HCT116 (cell line): Measurements from ENCODE around the gene CHST9. TPM values are rescaled to one million over a fixed set of nuclear protein-coding genes. Genes with fewer than 3 reads are reported as not detected.

Experiments used
- ATAC-seq: fragments of 200-7000 bp; cut with Tn5 transposase; 2 replicates; pipeline ENCODE4 v1.9.1; 2020; ENCODE audit warnings: mild to moderate bottlenecking, moderate library complexity
- BruUV-seq: library from RNA; stranded (reverse); fragments of 400-500 nt; replicated peaks from 2 replicates; lab custom pipeline; 2021; lab: Mats Ljungman, UMichigan
- CTCF ChIA-PET: fragments of 300-600 bp; sonication (Branson Sonifier 250); formaldehyde crosslinking; loops from one replicate; lab custom pipeline; 2021; ENCODE audit warnings: antibody characterized with exemption; lab: Charles Lee
- POLR2A ChIA-PET: fragments of 300-600, 350-600 bp; sonication (Branson Sonifier 250); formaldehyde crosslinking; loops from one replicate; lab custom pipeline; 2021; ENCODE audit warnings: antibody characterized with exemption; lab: Charles Lee
- RAD21 ChIA-PET, 2 experiments: fragments of 300-600 bp; sonication (Branson Sonifier 250); formaldehyde crosslinking; loops; one replicate each; lab custom pipeline; 2023; ENCODE audit warnings: low total read pairs in 2 of 2; ENCODE audit not compliant: uncharacterized antibody in 2 of 2, unreplicated experiment in 2 of 2, low non-redundant PET in 1 of 2; lab: Charles Lee
- DNase-seq: peaks from one replicate; pipeline ENCODE4 v3.0.0-alpha.2; 2010; ENCODE audit warnings: low read depth, low spot score
- H2AFZ ChIP-seq: fragments of 200-600 bp; shearing (Covaris generic), sonication (generic); 2 replicates; pipeline ENCODE4 v1.6.1; 2017; ENCODE audit warnings: low read depth, mixed run types, mixed read lengths, antibody characterized with exemption, low read length; ENCODE audit not compliant: poor library complexity, severe bottlenecking
- H3K27ac ChIP-seq: 2 replicates; pipeline ENCODE4 v1.5.1; 2012; ENCODE audit warnings: low read depth, low read length
- H3K27me3 ChIP-seq: fragments of 200-600 bp; sonication (generic); 2 replicates; pipeline ENCODE4 v1.6.1; 2016; ENCODE audit warnings: mixed run types, low read length, mixed read lengths; ENCODE audit not compliant: insufficient read depth
- H3K36me3 ChIP-seq, 2 experiments: fragments of 200-500 bp in 1 of 2; fragments of 200-600 bp in 1 of 2; sonication (Bioruptor generic) in 1 of 2; sonication (generic) in 1 of 2; 2 replicates each; pipeline versions ENCODE4 v1.5.1 to v1.6.1; 2014 to 2016; ENCODE audit warnings: low read length in 2 of 2, inconsistent platforms in 1 of 2, mixed read lengths in 1 of 2, mixed run types in 1 of 2; ENCODE audit not compliant: insufficient read depth in 2 of 2, control insufficient read depth in 1 of 2
- H3K4me1 ChIP-seq, 2 experiments: fragments of 200-600 bp in 1 of 2; sonication (generic) in 1 of 2; 2 replicates each; pipeline versions ENCODE4 v1.5.1 to v1.6.1; 2012 to 2017; ENCODE audit warnings: low read length in 2 of 2, inconsistent platforms in 1 of 2, mild to moderate bottlenecking in 1 of 2, mixed read lengths in 1 of 2, mixed run types in 1 of 2, moderate library complexity in 1 of 2; ENCODE audit not compliant: insufficient read depth in 2 of 2, control insufficient read depth in 1 of 2
- H3K4me2 ChIP-seq: fragments of 200-600 bp; sonication (generic); 2 replicates; pipeline ENCODE4 v1.6.1; 2017; ENCODE audit warnings: mixed run types, low read length, mixed read lengths
- H3K4me3 ChIP-seq, 2 experiments: fragments of 200-600 bp in 1 of 2; sonication (generic) in 1 of 2; replicated peaks in 1 of 2; 2 replicates each; pipeline ENCODE4 v1.5.1; 2011 to 2016; ENCODE audit warnings: low read length in 2 of 2, control low read depth in 1 of 2, low read depth in 1 of 2, mild to moderate bottlenecking in 1 of 2, mixed read lengths in 1 of 2, mixed run types in 1 of 2
- H3K79me2 ChIP-seq: fragments of 200-600 bp; sonication (generic); 2 replicates; pipeline ENCODE4 v1.6.1; 2017; ENCODE audit warnings: mild to moderate bottlenecking, mixed run types, low read length, moderate library complexity, mixed read lengths; ENCODE audit not compliant: insufficient read depth
- H3K9ac ChIP-seq: fragments of 200-600 bp; sonication (generic); 2 replicates; pipeline ENCODE4 v1.6.1; 2016; ENCODE audit warnings: low read length, mixed read lengths
- H3K9me2 ChIP-seq: fragments of 200-600 bp; sonication (generic), shearing (Covaris generic); 2 replicates; pipeline ENCODE4 v1.6.1; 2017; ENCODE audit warnings: mixed run types, mild to moderate bottlenecking, moderate library complexity; ENCODE audit not compliant: insufficient read depth
- H3K9me3 ChIP-seq, 2 experiments: fragments of 200-500 bp in 1 of 2; fragments of 200-600 bp in 1 of 2; sonication (Bioruptor generic) in 1 of 2; sonication (generic) in 1 of 2; 2 replicates each; pipeline ENCODE4 v1.6.1; 2014 to 2017; ENCODE audit warnings: low read length in 2 of 2, mixed read lengths in 2 of 2, inconsistent platforms in 1 of 2, low read depth in 1 of 2, mild to moderate bottlenecking in 1 of 2, mixed run types in 1 of 2, moderate library complexity in 1 of 2; ENCODE audit not compliant: control insufficient read depth in 1 of 2, insufficient read depth in 1 of 2
- H4K20me1 ChIP-seq: fragments of 200-600 bp; sonication (generic), shearing (Covaris generic); 2 replicates; pipeline ENCODE4 v1.6.1; 2017; ENCODE audit warnings: mixed run types, mild to moderate bottlenecking, moderate library complexity; ENCODE audit not compliant: insufficient read depth
- ATF3 ChIP-seq: IDR thresholded peaks from 2 replicates; pipeline ENCODE4 v1.6.1; 2012
- EGR1 ChIP-seq: IDR thresholded peaks from 2 replicates; pipeline ENCODE4 v1.6.1; 2012; ENCODE audit warnings: low read depth
- FOSL1 ChIP-seq: IDR thresholded peaks from 2 replicates; pipeline ENCODE4 v1.6.1; 2012; ENCODE audit warnings: low read depth
- JUND ChIP-seq: IDR thresholded peaks from 2 replicates; pipeline ENCODE4 v1.6.1; 2012
- MAX ChIP-seq: IDR thresholded peaks from 2 replicates; pipeline ENCODE4 v1.6.1; 2012
- RAD21 ChIP-seq: IDR thresholded peaks from 2 replicates; pipeline ENCODE4 v1.6.1; 2012; ENCODE audit warnings: low read depth, mild to moderate bottlenecking
- SP1 ChIP-seq: IDR thresholded peaks from 2 replicates; pipeline ENCODE4 v1.6.1; 2012; ENCODE audit warnings: low read depth
- SRF ChIP-seq: IDR thresholded peaks from 2 replicates; pipeline ENCODE4 v1.6.1; 2012; ENCODE audit warnings: low read depth
- TCF7L2 ChIP-seq: IDR thresholded peaks from 2 replicates; pipeline ENCODE4 v1.7.0; 2011; ENCODE audit warnings: borderline replicate concordance, inconsistent platforms; ENCODE audit not compliant: insufficient read depth, insufficient read length; ENCODE audit errors: extremely low read depth
- ZNF274 ChIP-seq: fragments of 200-500 bp; sonication (Bioruptor generic); IDR thresholded peaks from 2 replicates; pipeline ENCODE4 v1.6.1; 2014; ENCODE audit warnings: mild to moderate bottlenecking, low read depth, low read length, inconsistent platforms
- intact Hi-C: fragments of 100-400 bp; cut with micrococcal nuclease; formaldehyde crosslinking; loops from 2 replicates; pipeline ENCODE4 v1.10.0; 2022
- total RNA-seq: library from RNA; stranded (reverse); gene quantifications from one replicate; pipeline ENCODE4 v1.2.1, GENCODE V29; 2021; ENCODE audit not compliant: unreplicated experiment
- TF ChIP-seq, protein P1 (sequence below): IDR thresholded peaks from 2 replicates; pipeline ENCODE4 v1.6.1; 2011; ENCODE audit warnings: mild to moderate bottlenecking, low read length, moderate library complexity; ENCODE audit not compliant: insufficient replicate concordance; ENCODE audit errors: extremely low read depth

CHST9 gene
- total RNA-seq, 1 experiment from 2014 or later: not detected

DNA sequence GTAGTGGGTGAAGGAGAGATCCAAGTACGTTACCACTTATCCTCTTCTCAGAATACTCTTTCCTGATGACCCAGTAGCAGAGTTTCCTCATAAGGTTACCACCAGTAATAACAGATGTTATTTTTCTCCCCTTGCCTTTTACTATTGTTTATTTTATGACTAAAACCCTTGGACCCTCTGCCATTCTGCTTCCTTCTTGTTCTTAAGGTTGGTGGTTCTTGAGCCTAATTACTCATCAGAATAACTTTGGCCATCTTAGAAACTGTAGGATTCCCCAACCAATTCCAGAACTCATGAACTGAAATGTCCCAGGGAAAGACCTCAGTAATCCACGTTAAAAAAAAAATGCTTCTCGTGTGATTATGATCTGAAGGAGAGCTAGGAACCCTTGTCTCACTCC is 64.9 kb downstream of the CHST9 start:
- intact Hi-C loops: no loop called here
- Histone ChIP-seq H3K4me1 (no peaks in the 10 kb centered on the region), H3K36me3 (no peaks in the 10 kb centered on the region), H3K9me3 (no peaks in the 10 kb centered on the region), H3K4me2 (no peak overlapping the region), H3K79me2 (no peaks in the 10 kb centered on the region), H4K20me1 (no peaks in the 10 kb centered on the region), H3K9me2 (no peaks in the 10 kb centered on the region), H3K9ac (no peak overlapping the region), H3K27ac (no peak overlapping the region), H3K27me3 (0 out of 2 replicates have a peak, but pooled peaks cover 4% of the 10 kb centered on the region), H2AFZ (no peak overlapping the region), H3K4me3 (no peak overlapping the region)
- ATAC-seq (no peak), DNase-seq (no peak)
- RAD21 ChIA-PET: no interaction called here
- BruUV-seq: no TSS peak
- CTCF ChIA-PET: no interaction called here
- TF ChIP-seq ZNF274 (no peak), ATF3 (no peak), SP1 (no peak), RAD21 (no peak), MAX (no peak), FOSL1 (no peak), EGR1 (no peak), SRF (no peak), JUND (no peak), TCF7L2 (no peak)
- TF ChIP-seq, protein P1, sequence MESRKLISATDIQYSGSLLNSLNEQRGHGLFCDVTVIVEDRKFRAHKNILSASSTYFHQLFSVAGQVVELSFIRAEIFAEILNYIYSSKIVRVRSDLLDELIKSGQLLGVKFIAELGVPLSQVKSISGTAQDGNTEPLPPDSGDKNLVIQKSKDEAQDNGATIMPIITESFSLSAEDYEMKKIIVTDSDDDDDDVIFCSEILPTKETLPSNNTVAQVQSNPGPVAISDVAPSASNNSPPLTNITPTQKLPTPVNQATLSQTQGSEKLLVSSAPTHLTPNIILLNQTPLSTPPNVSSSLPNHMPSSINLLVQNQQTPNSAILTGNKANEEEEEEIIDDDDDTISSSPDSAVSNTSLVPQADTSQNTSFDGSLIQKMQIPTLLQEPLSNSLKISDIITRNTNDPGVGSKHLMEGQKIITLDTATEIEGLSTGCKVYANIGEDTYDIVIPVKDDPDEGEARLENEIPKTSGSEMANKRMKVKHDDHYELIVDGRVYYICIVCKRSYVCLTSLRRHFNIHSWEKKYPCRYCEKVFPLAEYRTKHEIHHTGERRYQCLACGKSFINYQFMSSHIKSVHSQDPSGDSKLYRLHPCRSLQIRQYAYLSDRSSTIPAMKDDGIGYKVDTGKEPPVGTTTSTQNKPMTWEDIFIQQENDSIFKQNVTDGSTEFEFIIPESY: no peak
- POLR2A ChIA-PET: no interaction called here
